Measurements from ENCODE around the gene OSBPL9. TPM values are rescaled to one million over a fixed set of nuclear protein-coding genes. Genes with fewer than 3 reads are reported as not detected.

The OSBPL9 gene
- total and polyA plus RNA-seq, 10 of the 15 experiments (the other 5 are each of a cell fraction or from before 2014, with no cell fraction given), result 25.9 to 156 (median 108) TPM

DNA sequence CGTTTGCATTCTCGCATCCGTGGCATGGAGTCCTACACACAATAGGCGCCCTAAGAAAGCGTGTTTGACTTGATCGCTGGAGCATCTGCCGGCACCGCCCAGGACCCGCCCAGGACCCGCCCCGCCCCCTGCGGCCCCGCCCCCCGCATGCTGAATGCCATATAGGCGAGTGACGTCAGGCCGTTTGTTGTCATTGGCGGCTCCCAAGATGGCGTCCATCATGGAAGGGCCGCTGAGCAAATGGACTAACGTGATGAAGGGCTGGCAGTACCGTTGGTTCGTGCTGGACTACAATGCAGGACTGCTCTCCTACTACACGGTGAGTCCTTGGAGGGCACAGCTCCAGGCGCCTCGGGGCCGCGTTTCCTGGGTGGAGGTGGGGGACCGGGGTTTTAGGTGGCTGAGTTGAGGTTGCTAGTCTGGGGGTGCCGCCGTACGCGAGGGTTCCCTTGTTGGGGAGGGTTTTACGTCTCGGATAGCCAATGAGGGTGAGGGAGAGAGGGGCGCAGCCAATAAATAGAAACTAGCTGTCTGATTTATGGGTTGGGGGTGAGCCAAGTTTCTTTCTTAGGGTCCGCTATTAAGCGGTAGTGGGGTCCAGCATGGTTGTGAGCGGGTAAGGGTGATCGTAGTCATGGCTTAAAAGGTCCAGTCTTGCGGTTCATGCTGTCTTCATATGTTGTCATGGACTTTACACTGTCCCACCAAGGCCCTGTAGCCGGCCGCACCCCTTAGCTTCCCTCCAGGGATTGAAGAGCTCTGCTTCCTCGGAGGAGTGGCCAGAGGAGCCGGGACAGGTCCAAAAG lies at the start of gene OSBPL9 (continued):
- TF ChIP-seq, protein P1, sequence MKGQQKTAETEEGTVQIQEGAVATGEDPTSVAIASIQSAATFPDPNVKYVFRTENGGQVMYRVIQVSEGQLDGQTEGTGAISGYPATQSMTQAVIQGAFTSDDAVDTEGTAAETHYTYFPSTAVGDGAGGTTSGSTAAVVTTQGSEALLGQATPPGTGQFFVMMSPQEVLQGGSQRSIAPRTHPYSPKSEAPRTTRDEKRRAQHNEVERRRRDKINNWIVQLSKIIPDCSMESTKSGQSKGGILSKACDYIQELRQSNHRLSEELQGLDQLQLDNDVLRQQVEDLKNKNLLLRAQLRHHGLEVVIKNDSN (IDR thresholded peaks at IDR 0.05; ENCODE audit: borderline replicate concordance, extremely low read length, insufficient read depth, low read depth, low read length), result no peak
- no peak for TF ChIP-seq TCF12 (IDR thresholded peaks at IDR 0.05; ENCODE audit: low read depth, low read length)
- TF ChIP-seq YY1 (IDR thresholded peaks at IDR 0.05; ENCODE audit: low read depth, low read length), result peak; percentile 97
- TF ChIP-seq LARP7 (IDR thresholded peaks at IDR 0.05), result no peak; the same call in 1 of the 2 replicates
- no peak for TF ChIP-seq MTA3 (IDR thresholded peaks at IDR 0.05; ENCODE audit: borderline replicate concordance, low read length)
- no peak for TF ChIP-seq GATAD2B (conservative IDR thresholded peaks at IDR 0.05; ENCODE audit: low read depth)
- TF ChIP-seq, protein P2, sequence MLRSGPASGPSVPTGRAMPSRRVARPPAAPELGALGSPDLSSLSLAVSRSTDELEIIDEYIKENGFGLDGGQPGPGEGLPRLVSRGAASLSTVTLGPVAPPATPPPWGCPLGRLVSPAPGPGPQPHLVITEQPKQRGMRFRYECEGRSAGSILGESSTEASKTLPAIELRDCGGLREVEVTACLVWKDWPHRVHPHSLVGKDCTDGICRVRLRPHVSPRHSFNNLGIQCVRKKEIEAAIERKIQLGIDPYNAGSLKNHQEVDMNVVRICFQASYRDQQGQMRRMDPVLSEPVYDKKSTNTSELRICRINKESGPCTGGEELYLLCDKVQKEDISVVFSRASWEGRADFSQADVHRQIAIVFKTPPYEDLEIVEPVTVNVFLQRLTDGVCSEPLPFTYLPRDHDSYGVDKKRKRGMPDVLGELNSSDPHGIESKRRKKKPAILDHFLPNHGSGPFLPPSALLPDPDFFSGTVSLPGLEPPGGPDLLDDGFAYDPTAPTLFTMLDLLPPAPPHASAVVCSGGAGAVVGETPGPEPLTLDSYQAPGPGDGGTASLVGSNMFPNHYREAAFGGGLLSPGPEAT (IDR thresholded peaks at IDR 0.05; ENCODE audit: low read depth), result peak; percentile 81; the same call in 1 of the 2 replicates
- no peak for TF ChIP-seq SRF (IDR thresholded peaks at IDR 0.05; ENCODE audit: low read depth in 2 of 2, low read length in 2 of 2)
- TF ChIP-seq RELA (IDR thresholded peaks at IDR 0.05; ENCODE audit: borderline replicate concordance, partially characterized antibody), result peak; percentile 23
- TF ChIP-seq WRNIP1 (IDR thresholded peaks at IDR 0.05; ENCODE audit: borderline replicate concordance, low read depth, low read length), result no peak
- no peak for TF ChIP-seq HDGF (IDR thresholded peaks at IDR 0.05)
